GM10248 (cell line): ENCODE results near the gene SPAG16.

Experiments
- CTCF ChIA-PET: fragments of 300-600 bp; sonication (Branson Sonifier 250); formaldehyde crosslinking; extraction: SDS; loops from one replicate; lab custom pipeline; 2021; ENCODE audit warnings: antibody characterized with exemption; lab: Yijun Ruan, JAX
- POLR2A ChIA-PET: fragments of 350-650 bp; sonication (Branson Sonifier 250); formaldehyde crosslinking; extraction: SDS; loops from one replicate; lab custom pipeline; 2020; ENCODE audit warnings: antibody characterized with exemption; lab: Yijun Ruan, JAX
- DNase-seq: peaks from one replicate; pipeline ENCODE4 v3.0.0; 2012; ENCODE audit errors: extremely low spot score
- TF ChIP-seq, protein P1 (sequence below): IDR thresholded peaks from 2 replicates; pipeline ENCODE4 v1.5.1; 2012; ENCODE audit warnings: mild to moderate bottlenecking, low read depth; ENCODE audit errors: extremely low read depth, missing control alignments, control extremely low read depth

Gene SPAG16

DNA sequence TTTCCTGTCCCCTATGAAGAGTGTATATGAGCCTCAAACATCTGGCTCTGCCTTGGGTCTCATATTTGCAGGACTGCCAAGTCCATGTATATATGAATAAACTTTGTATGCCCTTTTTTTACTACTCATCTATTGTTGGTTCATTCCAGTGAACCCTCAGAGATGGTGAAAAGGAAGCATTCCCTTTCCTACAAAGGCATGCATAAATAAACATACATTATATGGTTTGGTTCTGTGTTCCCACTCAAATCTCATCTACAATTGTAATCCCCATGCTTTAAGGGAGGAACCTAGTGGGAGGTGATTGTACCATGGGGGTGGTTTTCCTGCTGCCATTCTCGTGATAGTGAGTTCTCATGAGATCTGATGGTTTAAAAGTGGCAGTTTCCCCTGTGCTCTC lies 534.2 kb downstream of the SPAG16 start:
- TF ChIP-seq, protein P1, sequence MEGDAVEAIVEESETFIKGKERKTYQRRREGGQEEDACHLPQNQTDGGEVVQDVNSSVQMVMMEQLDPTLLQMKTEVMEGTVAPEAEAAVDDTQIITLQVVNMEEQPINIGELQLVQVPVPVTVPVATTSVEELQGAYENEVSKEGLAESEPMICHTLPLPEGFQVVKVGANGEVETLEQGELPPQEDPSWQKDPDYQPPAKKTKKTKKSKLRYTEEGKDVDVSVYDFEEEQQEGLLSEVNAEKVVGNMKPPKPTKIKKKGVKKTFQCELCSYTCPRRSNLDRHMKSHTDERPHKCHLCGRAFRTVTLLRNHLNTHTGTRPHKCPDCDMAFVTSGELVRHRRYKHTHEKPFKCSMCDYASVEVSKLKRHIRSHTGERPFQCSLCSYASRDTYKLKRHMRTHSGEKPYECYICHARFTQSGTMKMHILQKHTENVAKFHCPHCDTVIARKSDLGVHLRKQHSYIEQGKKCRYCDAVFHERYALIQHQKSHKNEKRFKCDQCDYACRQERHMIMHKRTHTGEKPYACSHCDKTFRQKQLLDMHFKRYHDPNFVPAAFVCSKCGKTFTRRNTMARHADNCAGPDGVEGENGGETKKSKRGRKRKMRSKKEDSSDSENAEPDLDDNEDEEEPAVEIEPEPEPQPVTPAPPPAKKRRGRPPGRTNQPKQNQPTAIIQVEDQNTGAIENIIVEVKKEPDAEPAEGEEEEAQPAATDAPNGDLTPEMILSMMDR: no peak
- ChIA-PET CTCF (no interaction called here), POLR2A (no interaction called here)
- no peak for DNase-seq

DNA sequence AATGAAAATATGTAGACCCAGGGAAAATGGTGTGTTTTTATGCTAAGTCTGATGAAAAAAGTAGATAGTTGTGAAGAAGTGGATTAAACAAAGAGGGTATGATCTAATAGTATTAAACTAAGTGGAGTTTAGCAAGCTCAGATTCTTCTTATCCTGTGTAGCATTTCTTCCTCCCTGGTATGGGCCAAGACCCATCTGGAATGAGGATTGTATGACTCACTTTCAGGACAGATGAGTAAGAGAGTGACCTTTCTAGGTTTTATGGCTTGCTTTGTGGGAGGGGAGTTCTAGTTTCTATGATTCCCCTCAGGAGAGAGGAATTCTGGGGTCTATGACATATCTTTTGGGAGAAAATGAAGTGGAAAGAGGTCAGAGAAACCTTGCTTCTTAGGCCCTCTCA lies 550.1 kb downstream of the SPAG16 start:
- TF ChIP-seq, protein P1: no peak
- POLR2A ChIA-PET: no interaction called here
- CTCF ChIA-PET: interaction anchor here (1.6 kb wide), 1 partner anchor 11 kb away, joined by 3 read pairs; no protein-coding TSS in a partner anchor
- no peak for DNase-seq

DNA sequence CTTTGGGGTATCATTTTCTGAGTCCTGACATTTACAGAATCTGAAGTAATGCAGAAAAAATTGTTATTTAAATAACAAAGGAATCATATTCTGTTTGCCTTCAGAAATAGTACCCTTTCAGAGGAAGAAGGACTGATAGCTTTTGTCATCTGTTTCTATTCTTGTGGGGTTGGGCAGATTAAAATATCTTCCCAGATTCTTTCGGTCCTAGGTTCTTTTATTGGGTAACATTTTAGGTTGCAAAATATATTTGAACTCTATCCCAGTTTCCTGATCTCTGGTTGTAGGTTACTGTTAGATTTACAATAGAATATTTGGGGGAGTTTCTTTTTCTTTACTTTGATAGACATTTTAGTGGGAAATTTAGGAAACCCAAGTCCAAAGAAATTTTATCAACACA lies 550.5 kb downstream of the SPAG16 start:
- CTCF ChIA-PET: interaction anchor here (1.6 kb wide), 1 partner anchor 11 kb away, joined by 3 read pairs; no protein-coding TSS in a partner anchor
- DNase-seq: no peak
- TF ChIP-seq, protein P1: no peak
- POLR2A ChIA-PET: no interaction called here

DNA sequence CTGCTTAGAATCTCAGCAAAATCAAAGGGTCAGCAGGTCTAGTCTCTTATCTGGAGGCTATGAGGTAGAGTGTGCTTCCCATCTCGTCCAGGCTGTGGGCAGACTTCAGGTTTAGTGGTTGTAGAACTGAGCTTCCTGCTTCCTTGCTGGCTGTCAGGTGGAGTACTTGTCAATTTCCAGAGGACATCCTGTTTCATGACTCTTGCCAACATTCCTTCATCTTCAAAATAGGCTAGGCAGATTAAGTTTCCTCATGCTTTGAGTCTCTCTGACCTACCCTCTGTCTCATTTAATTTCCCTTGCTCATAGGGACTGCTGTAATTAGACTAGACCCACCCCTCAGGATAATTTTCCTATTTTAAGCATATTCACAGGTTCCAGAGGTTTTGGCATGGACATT lies 562.6 kb downstream of the SPAG16 start:
- CTCF ChIA-PET: interaction anchor here (1.8 kb wide), 1 partner anchor 10 kb away, joined by 4 read pairs; no protein-coding TSS in a partner anchor
- DNase-seq: no peak

DNA sequence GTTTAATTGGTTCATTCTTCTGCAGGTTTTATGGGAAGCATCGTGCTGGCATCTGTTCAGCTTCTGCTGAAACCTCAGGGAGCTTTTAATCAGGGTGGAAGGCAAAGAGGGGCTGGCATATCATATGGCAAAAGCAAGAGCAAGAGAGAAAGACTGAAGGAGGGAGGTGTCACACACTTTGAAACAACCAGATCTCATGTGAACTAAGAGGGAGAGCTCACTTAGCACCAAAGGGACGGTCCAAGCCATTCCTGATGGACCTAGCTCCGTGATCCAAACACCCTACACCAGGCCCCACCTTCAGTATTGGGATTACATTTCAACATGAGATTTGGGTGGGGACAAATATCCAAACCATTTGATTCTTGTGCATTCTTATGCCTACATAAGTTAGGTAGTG lies 563.1 kb downstream of the SPAG16 start:
- DNase-seq: no peak
- POLR2A ChIA-PET: no interaction called here
- TF ChIP-seq, protein P1: no peak
- CTCF ChIA-PET: interaction anchor here (1.8 kb wide), 1 partner anchor 10 kb away, joined by 4 read pairs; no protein-coding TSS in a partner anchor

More for the DNA sequence above, 562.6 kb downstream of the SPAG16 start:
- TF ChIP-seq, protein P1: no peak
- POLR2A ChIA-PET: no interaction called here

DNA sequence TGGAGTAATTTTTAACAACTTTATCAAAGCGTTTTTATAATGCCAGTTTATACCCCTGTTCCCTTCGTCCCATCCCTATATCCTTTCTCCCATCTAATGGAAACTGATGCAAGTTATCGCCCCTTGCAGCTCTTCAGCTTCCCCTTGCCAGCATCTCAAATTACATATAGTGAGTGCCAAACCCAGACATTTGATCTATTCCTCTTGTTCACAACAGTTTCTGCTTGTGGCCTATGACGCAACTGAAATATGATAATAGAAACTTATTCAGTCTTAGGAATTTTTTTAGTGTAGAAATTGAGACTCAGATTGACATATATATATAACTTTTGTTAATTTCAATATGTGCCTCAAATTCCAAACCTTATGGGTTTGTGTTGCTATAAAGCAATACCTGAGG lies 564.4 kb downstream of the SPAG16 start:
- CTCF ChIA-PET: no interaction called here
- no peak for DNase-seq
- TF ChIP-seq, protein P1: no peak
- POLR2A ChIA-PET: no interaction called here
